NCI-H82 treated with DMSO at 0.1 percent for 48 hours (cell line): ENCODE measurements around the gene KRTAP23-1.

ENCODE experiments used
- DNase-seq: peaks from one replicate; lab custom pipeline; 2025; ENCODE audit not compliant: unreplicated experiment; lab: John Stamatoyannopoulos, UW

The KRTAP23-1 gene

DNA sequence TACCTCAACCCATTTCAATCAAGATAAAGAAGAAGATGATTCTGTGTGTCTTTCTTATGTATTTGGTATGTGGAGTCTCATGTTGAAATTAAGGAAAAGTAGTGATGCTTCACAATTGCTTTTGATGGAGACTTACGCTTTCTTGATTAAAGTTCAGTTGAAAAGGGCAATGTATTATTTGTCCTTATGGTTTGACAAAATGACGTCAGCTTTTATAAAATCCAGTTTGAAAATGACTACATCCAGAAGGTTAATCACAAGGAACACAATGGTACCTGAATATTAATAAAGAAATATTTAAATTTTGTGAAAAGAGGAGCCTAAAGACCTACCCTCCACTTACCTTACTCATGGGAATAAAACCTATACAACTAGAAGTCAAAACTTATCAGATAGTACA is 32.7 kb downstream of the KRTAP23-1 start:
- no peak for DNase-seq

DNA sequence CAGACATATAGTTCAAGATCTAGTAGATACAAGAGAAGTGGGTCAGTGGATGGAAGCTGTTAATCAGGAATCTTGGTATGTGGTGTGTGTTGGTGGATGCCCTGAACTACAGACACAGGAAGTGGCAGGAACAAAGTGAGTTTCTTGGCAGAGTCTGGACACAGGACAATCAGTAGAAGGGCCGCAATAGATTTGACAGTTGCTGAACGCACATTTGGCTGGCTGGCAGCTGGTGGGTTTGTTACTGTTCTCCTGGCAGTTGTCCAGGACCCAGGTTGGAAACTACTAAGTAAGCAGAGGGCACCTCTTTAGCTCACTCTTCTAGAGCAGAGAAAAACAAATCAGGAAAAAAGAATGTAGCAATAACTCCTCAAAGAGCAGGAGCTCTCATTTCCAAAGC is 41.5 kb downstream of the KRTAP23-1 start:
- DNase-seq, result no peak

- no peak for DNase-seq
Observed at GRCh38 chr21:30305136-30305535, 43.3 kb downstream of the KRTAP23-1 start.
